OCI-LY7 (cell line): ENCODE results near the gene AKAP13. TPM values are rescaled to one million over a fixed set of nuclear protein-coding genes. Genes with fewer than 3 reads are reported as not detected.

Experiments used
- BruUV-seq: library from RNA; stranded (reverse); fragments of 400-500 nt; replicated peaks from 2 replicates; lab custom pipeline; 2021; lab: Mats Ljungman, UMichigan
- CTCF ChIA-PET: fragments of 300-600 bp; sonication (Branson Sonifier 250); formaldehyde crosslinking; loops from one replicate; lab custom pipeline; 2022; ENCODE audit warnings: antibody characterized with exemption; ENCODE audit not compliant: unreplicated experiment; lab: Charles Lee
- POLR2A ChIA-PET: fragments of 300-600 bp; sonication (Branson Sonifier 250); formaldehyde crosslinking; loops from one replicate; lab custom pipeline; 2022; ENCODE audit warnings: antibody characterized with exemption; lab: Charles Lee
- DNase-seq: peaks from one replicate; pipeline ENCODE4 v3.0.0-alpha.2; 2015; ENCODE audit warnings: low spot score
- H2AFZ ChIP-seq: fragments of 200-600 bp; sonication (generic), shearing (Covaris generic); 2 replicates; pipeline ENCODE4 v1.6.1; 2014; ENCODE audit warnings: mild to moderate bottlenecking, antibody characterized with exemption, low read length, moderate library complexity
- H3K27ac ChIP-seq: fragments of 200-600 bp; sonication (generic); 2 replicates; pipeline ENCODE4 v1.5.1; 2014; ENCODE audit warnings: mixed run types, low read depth, mild to moderate bottlenecking, moderate library complexity, low read length, inconsistent platforms; ENCODE audit not compliant: poor library complexity, severe bottlenecking
- H3K36me3 ChIP-seq: fragments of 200-600 bp; sonication (generic); 2 replicates; pipeline ENCODE4 v1.6.1; 2014; ENCODE audit warnings: mild to moderate bottlenecking, antibody characterized with exemption, low read length, moderate library complexity, mixed read lengths; ENCODE audit not compliant: insufficient read depth
- H3K4me1 ChIP-seq: fragments of 200-600 bp; sonication (generic); 2 replicates; pipeline ENCODE4 v1.5.1; 2014; ENCODE audit warnings: mild to moderate bottlenecking, low read length; ENCODE audit not compliant: insufficient read depth, poor library complexity, severe bottlenecking
- H3K4me2 ChIP-seq: fragments of 200-600 bp; sonication (generic); 2 replicates; pipeline ENCODE4 v1.6.1; 2014; ENCODE audit warnings: mild to moderate bottlenecking, low read length
- H3K4me3 ChIP-seq: fragments of 200-600 bp; sonication (generic); 2 replicates; pipeline ENCODE4 v1.5.1; 2014; ENCODE audit warnings: mild to moderate bottlenecking, low read depth, low read length; ENCODE audit not compliant: poor library complexity, severe bottlenecking
- H3K79me2 ChIP-seq: fragments of 200-600 bp; sonication (generic); 2 replicates; pipeline ENCODE4 v1.6.1; 2016; ENCODE audit warnings: low read depth, mild to moderate bottlenecking, low read length, moderate library complexity, mixed read lengths; ENCODE audit not compliant: insufficient read depth
- H3K9me2 ChIP-seq: fragments of 200-600 bp; sonication (generic); 2 replicates; pipeline ENCODE4 v1.6.1; 2016; ENCODE audit warnings: mild to moderate bottlenecking, low read length, mixed read lengths; ENCODE audit not compliant: insufficient read depth
- H3K9me3 ChIP-seq: fragments of 200-600 bp; sonication (generic); 2 replicates; pipeline ENCODE4 v1.6.1; 2014; ENCODE audit warnings: mild to moderate bottlenecking, mixed run types, low read length, mixed read lengths
- H4K20me1 ChIP-seq: fragments of 200-600 bp; sonication (generic); 2 replicates; pipeline ENCODE4 v1.6.1; 2014; ENCODE audit warnings: mild to moderate bottlenecking, antibody characterized with exemption, low read length, moderate library complexity, mixed read lengths; ENCODE audit not compliant: insufficient read depth
- CTCF ChIP-seq: fragments of 200-600 bp; sonication (generic); conservative IDR thresholded peaks from 2 replicates; pipeline ENCODE4 v1.5.1; 2014; ENCODE audit warnings: mild to moderate bottlenecking, antibody characterized with exemption, low read length, moderate library complexity, mixed read lengths
- EZH2phosphoT487 ChIP-seq: fragments of 200-600 bp; sonication (generic); IDR thresholded peaks from 2 replicates; pipeline ENCODE4 v1.6.1; 2018; ENCODE audit warnings: low read depth, borderline replicate concordance, mild to moderate bottlenecking, mixed run types, antibody characterized with exemption, low read length, moderate library complexity, mixed read lengths
- intact Hi-C: fragments of 100-400 bp; cut with micrococcal nuclease; formaldehyde crosslinking; loops from one replicate; pipeline ENCODE4 v1.10.0; 2022; ENCODE audit not compliant: unreplicated experiment
- total RNA-seq, 2 experiments: library from RNA; depleted of rRNA in 1 of 2; stranded (reverse); fragments of >200 nt in 1 of 2; shearing (Covaris generic) in 1 of 2; gene quantifications; 2 replicates each; pipeline ENCODE4 v1.2.3, GENCODE V29; 2014 to 2022

Gene AKAP13
- total RNA-seq, 2 experiments from 2014 or later = 140 to 250 TPM

GRCh38 chr15:85353516-85353915 lies 26.9 kb upstream of the AKAP13 start:
- POLR2A ChIA-PET = interaction anchor here (1.3 kb wide), 1 partner anchor 10 kb away, joined by 7 read pairs; no protein-coding TSS in a partner anchor
- TF ChIP-seq EZH2phosphoT487 (no peak), CTCF (no peak)
- Histone ChIP-seq H3K27ac (no peak overlapping the region), H3K79me2 (no peaks in the 10 kb centered on the region), H3K4me1 (no peaks in the 10 kb centered on the region), H4K20me1 (no peaks in the 10 kb centered on the region), H3K36me3 (no peaks in the 10 kb centered on the region), H2AFZ (no peak overlapping the region), H3K9me2 (no peaks in the 10 kb centered on the region), H3K9me3 (no peaks in the 10 kb centered on the region; the same call in 1 of the 2 replicates), H3K4me3 (no peak overlapping the region), H3K4me2 (no peak overlapping the region)
- CTCF ChIA-PET = no interaction called here
- BruUV-seq = no TSS peak
- DNase-seq = no peak
- intact Hi-C loops = no loop called here

GRCh38 chr15:85354461-85354860 lies 25.9 kb upstream of the AKAP13 start:
- Histone ChIP-seq H3K9me2 (no peaks in the 10 kb centered on the region), H3K79me2 (no peaks in the 10 kb centered on the region), H4K20me1 (no peaks in the 10 kb centered on the region), H3K4me1 (no peaks in the 10 kb centered on the region), H3K4me2 (no peak overlapping the region), H3K9me3 (no peaks in the 10 kb centered on the region; the same call in 1 of the 2 replicates), H3K4me3 (no peak overlapping the region), H3K36me3 (no peaks in the 10 kb centered on the region), H3K27ac (no peak overlapping the region), H2AFZ (no peak overlapping the region)
- POLR2A ChIA-PET = interaction anchor here (0.6 to 1.3 kb wide), 2 partner anchors 9 to 15 kb away, joined by 3 to 7 read pairs; no protein-coding TSS in a partner anchor
- CTCF ChIA-PET = no interaction called here
- TF ChIP-seq CTCF = no peak
- no peak for TF ChIP-seq EZH2phosphoT487
- intact Hi-C loops = no loop called here
- DNase-seq = no peak
- no TSS peak for BruUV-seq

- Histone ChIP-seq H3K9me3 (no peaks in the 10 kb centered on the region; the same call in 1 of the 2 replicates), H3K36me3 (no peaks in the 10 kb centered on the region), H3K4me1 (no peaks in the 10 kb centered on the region), H3K4me3 (no peak overlapping the region), H2AFZ (no peak overlapping the region), H3K79me2 (no peaks in the 10 kb centered on the region), H3K27ac (no peak overlapping the region), H3K4me2 (no peak overlapping the region), H4K20me1 (no peaks in the 10 kb centered on the region), H3K9me2 (no peaks in the 10 kb centered on the region)
- CTCF ChIA-PET = no interaction called here
- POLR2A ChIA-PET = interaction anchor here (0.6 to 1.3 kb wide), 2 partner anchors 8 to 48 kb away, joined by 6 to 7 read pairs; no protein-coding TSS in a partner anchor
- no peak for DNase-seq
- no TSS peak for BruUV-seq
- TF ChIP-seq CTCF (no peak), EZH2phosphoT487 (no peak)
- intact Hi-C loops = no loop called here
These were observed 25.5 kb upstream of the AKAP13 start for GRCh38 chr15:85354948-85355347.
